Left ventricle myocardium inferior (tissue), 1 donor: ENCODE data around the gene RNF31. TPM values are rescaled to one million over a fixed set of nuclear protein-coding genes. Genes with fewer than 3 reads are reported as not detected.
A peak's percentile ranks its signal among the peaks of the same experiment; 100 is the strongest.

Experiments
- DNase-seq: peaks from one replicate; pipeline ENCODE4 v3.0.0-alpha.2; 2020
- H3K27ac ChIP-seq: fragments of 200-600 bp; replicated peaks from 2 replicates; pipeline ENCODE4 v1.8.0; 2021
- H3K27me3 ChIP-seq: fragments of 200-600 bp; 2 replicates; pipeline ENCODE4 v1.8.0; 2021; ENCODE audit warnings: low read depth
- H3K36me3 ChIP-seq: fragments of 200-600 bp; 2 replicates; pipeline ENCODE4 v1.8.0; 2021
- H3K4me1 ChIP-seq: fragments of 200-600 bp; 2 replicates; pipeline ENCODE4 v1.8.0; 2021
- H3K4me3 ChIP-seq: fragments of 200-600 bp; 2 replicates; pipeline ENCODE4 v1.8.0; 2021; ENCODE audit warnings: mild to moderate bottlenecking, moderate library complexity
- H3K9me3 ChIP-seq: fragments of 200-600 bp; replicated peaks from 2 replicates; pipeline ENCODE4 v1.8.0; 2021
- CTCF ChIP-seq: fragments of 200-600 bp; IDR thresholded peaks from 2 replicates; pipeline ENCODE4 v1.8.0; 2021; ENCODE audit warnings: antibody characterized with exemption, mild to moderate bottlenecking, borderline replicate concordance
- intact Hi-C: fragments of 100-400 bp; cut with micrococcal nuclease; formaldehyde crosslinking; loops from one replicate; pipeline ENCODE4 v1.11.0; 2022
- total RNA-seq: library from RNA; stranded (reverse); fragmentation: NEBNext Ultra II Directional; extraction: Animal tissue kit (Norgen Biotek cat#: 25700); gene quantifications from one replicate; pipeline ENCODE4 v1.2.1, GENCODE V29; 2021
- donor health status: DM: no; HTN: yes; CAD: no; lungs with severe emphysema.

The RNF31 gene
- total RNA-seq, 1 donor from 2014 or later: 34.8 TPM

- intact Hi-C loops: no loop called here
- peaks cover 40% of the 10 kb centered on the region for H3K36me3 ChIP-seq
- TF ChIP-seq CTCF: peak; percentile 80
- H3K27ac ChIP-seq: peak within 1 kb of the TSS; percentile 94
- H3K27me3 ChIP-seq: no peaks in the 10 kb centered on the region
- H3K4me1 ChIP-seq: peaks cover 76% of the 10 kb centered on the region
- DNase-seq: peak; percentile 100
- no peaks in the 10 kb centered on the region for H3K9me3 ChIP-seq
- H3K4me3 ChIP-seq: peak within 1 kb of the TSS; percentile 93
These were observed 6.0 kb upstream of the RNF31 start, which contains the start of gene EMC9 for GRCh38 chr14:24141097-24141880. Gene EMC9 (minus strand): TSS chr14:24141591. CDS start chr14:24141304, 287 bp downstream.

GRCh38 chr14:24143511-24143910 is 3.8 kb upstream of the RNF31 start:
- no peak overlapping the region for H3K27ac ChIP-seq
- peaks cover 29% of the 10 kb centered on the region for H3K36me3 ChIP-seq
- intact Hi-C loops: no loop called here
- H3K4me3 ChIP-seq: no peak overlapping the region
- DNase-seq: no peak
- TF ChIP-seq CTCF: no peak
- H3K4me1 ChIP-seq: peaks cover 70% of the 10 kb centered on the region
- no peaks in the 10 kb centered on the region for H3K27me3 ChIP-seq
- no peaks in the 10 kb centered on the region for H3K9me3 ChIP-seq

- TF ChIP-seq CTCF: no peak
- Histone ChIP-seq H3K36me3 (peaks cover 29% of the 10 kb centered on the region), H3K27me3 (no peaks in the 10 kb centered on the region), H3K4me3 (no peak overlapping the region), H3K4me1 (peaks cover 72% of the 10 kb centered on the region), H3K27ac (no peak overlapping the region), H3K9me3 (no peaks in the 10 kb centered on the region)
- DNase-seq: no peak
- intact Hi-C loops: no loop called here
These were observed 2.8 kb upstream of the RNF31 start for GRCh38 chr14:24144451-24144850.

- peaks cover 32% of the 10 kb centered on the region for H3K36me3 ChIP-seq
- DNase-seq: no peak
- peak overlapping the region; percentile 98 for H3K27ac ChIP-seq
- H3K4me1 ChIP-seq: peaks cover 72% of the 10 kb centered on the region
- TF ChIP-seq CTCF: no peak
- H3K4me3 ChIP-seq: peak overlapping the region; percentile 99
- intact Hi-C loops: no loop called here
- H3K9me3 ChIP-seq: no peaks in the 10 kb centered on the region
- H3K27me3 ChIP-seq: no peaks in the 10 kb centered on the region
These were observed 2.1 kb upstream of the RNF31 start for GRCh38 chr14:24145219-24145618.

GRCh38 chr14:24145690-24146452 is 1.4 kb upstream of the RNF31 start:
- Histone ChIP-seq H3K36me3 (peaks cover 38% of the 10 kb centered on the region), H3K4me3 (peak overlapping the region; percentile 99), H3K27ac (peak overlapping the region; percentile 98), H3K4me1 (peaks cover 66% of the 10 kb centered on the region), H3K9me3 (no peaks in the 10 kb centered on the region), H3K27me3 (no peaks in the 10 kb centered on the region)
- DNase-seq: no peak
- TF ChIP-seq CTCF: no peak
- intact Hi-C loops: no loop called here
